GM21737 (cell line): ENCODE results near the gene WFDC8.
"Not testable (repeated sequence)": the region's sequence is repeated elsewhere in the genome, so short reads cannot be mapped to it uniquely, and the experiment has no call there.

Experiments
- ATAC-seq: cut with Tn5 transposase; IDR thresholded peaks from one replicate; pipeline ENCODE4 v1.9.1; 2021; ENCODE audit warnings: mild to moderate bottlenecking, moderate library complexity; ENCODE audit not compliant: unreplicated experiment

WFDC8 gene

GRCh38 chr20:45579184-45579583 lies at the start of gene WFDC8:
Gene WFDC8, minus strand, starts transcription at chr20:45579284. Its CDS starts 37 bp downstream, at chr20:45579247.
- ATAC-seq: no peak

GRCh38 chr20:45626540-45626939 lies 47.5 kb upstream of the WFDC8 start:
- no peak for ATAC-seq

GRCh38 chr20:45621593-45621992 lies 42.5 kb upstream of the WFDC8 start:
- no peak for ATAC-seq

GRCh38 chr20:45617591-45617990 lies 38.5 kb upstream of the WFDC8 start:
- ATAC-seq: no peak

- ATAC-seq: no peak
These were observed 33.2 kb upstream of the WFDC8 start for GRCh38 chr20:45612314-45612713.

GRCh38 chr20:45611054-45611453 lies 32.0 kb upstream of the WFDC8 start:
- no peak for ATAC-seq

GRCh38 chr20:45607810-45608209 lies 28.7 kb upstream of the WFDC8 start:
- ATAC-seq: no peak

- ATAC-seq: no peak
These were observed 16.2 kb upstream of the WFDC8 start for GRCh38 chr20:45595235-45595634.

GRCh38 chr20:45593498-45593897 lies 14.4 kb upstream of the WFDC8 start:
- no peak for ATAC-seq

GRCh38 chr20:45592574-45593189 lies 13.6 kb upstream of the WFDC8 start:
- ATAC-seq: no peak

GRCh38 chr20:45589725-45590124 lies 10.6 kb upstream of the WFDC8 start:
- no peak for ATAC-seq

GRCh38 chr20:45588800-45589199 lies 9.7 kb upstream of the WFDC8 start:
- no peak for ATAC-seq

GRCh38 chr20:45585986-45586385 lies 6.9 kb upstream of the WFDC8 start:
- ATAC-seq: not testable (repeated sequence)

- ATAC-seq: not testable (repeated sequence)
These were observed 5.2 kb upstream of the WFDC8 start for GRCh38 chr20:45584294-45584693.

- ATAC-seq: no peak
These were observed 4.4 kb upstream of the WFDC8 start for GRCh38 chr20:45583502-45583901.

- ATAC-seq: no peak
These were observed 2.6 kb upstream of the WFDC8 start for GRCh38 chr20:45581702-45582101.

- no peak for ATAC-seq
These were observed 853 bp downstream of the WFDC8 start for GRCh38 chr20:45578231-45578630.

GRCh38 chr20:45576995-45577394 lies 2.1 kb downstream of the WFDC8 start:
- ATAC-seq: no peak

GRCh38 chr20:45575931-45576330 lies 3.2 kb downstream of the WFDC8 start:
- no peak for ATAC-seq

GRCh38 chr20:45569650-45570049 lies 9.4 kb downstream of the WFDC8 start:
- ATAC-seq: not testable (repeated sequence)

- no peak for ATAC-seq
These were observed 14.3 kb downstream of the WFDC8 start for GRCh38 chr20:45564760-45565276.

GRCh38 chr20:45555198-45555597 lies 23.9 kb downstream of the WFDC8 start:
- ATAC-seq: no peak

GRCh38 chr20:45552456-45552855 lies 26.6 kb downstream of the WFDC8 start:
- ATAC-seq: no peak
